Right ventricle myocardium inferior (tissue), 1 donor: ENCODE data around the gene TIAM2. TPM values are rescaled to one million over a fixed set of nuclear protein-coding genes. Genes with fewer than 3 reads are reported as not detected.
A peak's percentile ranks its signal among the peaks of the same experiment; 100 is the strongest.
"Not testable (repeated sequence)": the region's sequence is repeated elsewhere in the genome, so short reads cannot be mapped to it uniquely, and the experiment has no call there.

Experiments used
- ATAC-seq: fragments of 200-7000 bp; cut with Tn5 transposase; one replicate; pipeline ENCODE4 v1.9.1; 2020; ENCODE audit warnings: mild to moderate bottlenecking, moderate library complexity
- DNase-seq: peaks from one replicate; pipeline ENCODE4 v3.0.0; 2021; ENCODE audit errors: missing footprints
- intact Hi-C: fragments of 100-400 bp; cut with DNase I; formaldehyde crosslinking; loops from one replicate; pipeline ENCODE4 v1.11.0; 2022
- long read RNA-seq: library from polyadenylated mRNA; unstranded; transcript quantifications from one replicate; pipeline ENCODE4 v2.0.0, GENCODE V29; 2021
- total RNA-seq: library from RNA; stranded (reverse); fragmentation: NEBNext Ultra II Directional; extraction: Animal tissue kit (Norgen Biotek cat#: 25700); gene quantifications from one replicate; pipeline ENCODE4 v1.2.1, GENCODE V29; 2021
- donor health status: DM: no; HTN: yes; CAD: no; lungs with severe emphysema.

The TIAM2 gene
- total RNA-seq = 11.1 TPM
- long read RNA-seq, partial matches to known transcripts = 0 of 3 reads
- long read RNA-seq, other reads (novel, unspliced or antisense) = 3 of 3 reads

DNA sequence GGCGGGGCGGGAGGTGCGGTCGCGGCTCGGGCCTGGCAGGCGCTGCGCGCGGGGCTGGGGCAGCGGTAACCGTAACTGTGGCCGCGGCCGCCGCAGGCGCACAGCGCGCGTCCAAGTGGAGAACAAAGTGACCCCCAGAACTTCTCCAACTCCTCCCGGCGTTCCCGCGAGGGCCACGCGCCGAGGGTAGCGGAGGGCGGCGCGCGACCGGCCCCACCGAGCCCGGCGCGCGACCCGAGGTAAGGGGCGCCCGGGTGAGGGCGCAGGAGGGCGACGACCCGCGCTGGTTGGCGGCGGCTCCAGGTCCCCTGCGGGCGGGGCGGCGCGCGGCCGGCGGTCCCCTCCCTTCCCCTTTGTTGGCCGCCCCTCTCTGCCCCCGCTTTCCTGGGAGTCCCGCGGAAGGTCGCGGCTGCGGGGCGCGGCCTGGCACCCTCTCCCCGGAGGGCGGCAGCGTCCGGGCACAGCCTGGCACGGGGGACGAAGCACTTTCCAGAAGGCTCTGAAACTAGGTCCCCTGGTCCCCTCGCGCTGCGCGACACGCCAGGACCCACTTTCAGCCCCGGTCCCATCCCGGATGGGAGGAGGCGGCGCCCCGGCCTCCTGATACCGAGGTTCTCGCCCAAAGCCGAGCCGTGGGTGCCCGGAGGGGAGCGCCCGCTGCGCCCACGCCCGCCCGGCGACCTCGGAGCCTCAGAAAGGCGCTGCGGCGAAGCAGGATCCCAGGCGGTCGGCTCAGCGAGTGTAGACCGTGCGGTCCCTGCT is at the start of gene TIAM2:
Gene TIAM2, plus strand, starts transcription at position 62 of the 762 bp plus-strand sequence. CDS start 133,909 bp downstream, outside the sequence.
- intact Hi-C loops = no loop called here
- ATAC-seq (peak; percentile 67), DNase-seq (no peak)

GRCh38 chr6:154950979-154951344 is 44.2 kb upstream of the TIAM2 start:
- ATAC-seq = no peak
- intact Hi-C loops = no loop called here

DNA sequence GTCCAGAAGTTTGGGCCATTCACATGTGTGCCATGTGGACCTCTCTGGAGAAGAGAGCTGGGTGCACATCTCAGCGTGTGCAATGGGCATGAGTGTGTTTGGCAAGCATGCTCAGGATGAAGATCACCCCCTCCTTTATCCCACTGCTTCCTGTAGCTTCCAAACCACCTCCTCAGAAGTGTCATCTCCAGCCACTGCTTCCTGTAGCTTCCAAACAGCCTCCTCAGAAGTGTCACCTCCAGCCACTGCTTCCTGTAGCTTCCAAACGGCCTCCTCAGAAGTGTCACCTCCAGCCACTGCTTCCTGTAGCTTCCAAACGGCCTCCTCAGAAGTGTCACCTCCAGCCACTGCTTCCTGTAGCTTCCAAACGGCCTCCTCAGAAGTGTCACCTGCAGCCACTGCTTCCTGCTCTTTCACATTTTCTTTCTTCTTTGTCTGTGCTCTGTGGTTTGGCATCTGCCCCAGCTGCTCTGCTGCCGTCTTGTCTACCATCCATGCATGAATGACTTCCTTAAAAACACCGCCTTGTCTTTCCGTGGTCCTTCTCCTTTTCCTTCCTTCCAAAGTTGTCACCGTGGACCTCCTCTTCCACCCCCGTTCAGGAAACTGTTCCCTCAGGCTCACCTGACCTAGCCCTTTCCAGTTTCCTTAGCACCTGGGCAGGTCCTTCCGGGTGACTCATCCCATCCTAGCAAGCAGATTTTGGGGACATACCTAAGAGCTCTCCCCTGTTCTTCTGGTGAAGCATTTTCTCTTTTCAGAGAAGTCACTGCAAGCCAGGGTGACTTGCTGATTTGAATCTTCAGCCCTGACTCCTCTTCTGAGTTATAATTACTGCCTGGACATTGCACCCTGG is 43.5 kb upstream of the TIAM2 start:
- ATAC-seq = no peak

More at GRCh38 chr6:154950979-154951344, 44.2 kb upstream of the TIAM2 start:
- no peak for DNase-seq

GRCh38 chr6:154953644-154954043 is 41.5 kb upstream of the TIAM2 start:
- no peak for ATAC-seq
- intact Hi-C loops = no loop called here
- no peak for DNase-seq

More for the DNA sequence above, 43.5 kb upstream of the TIAM2 start:
- DNase-seq = no peak
- intact Hi-C loops = no loop called here

- intact Hi-C loops = no loop called here
- ATAC-seq (no peak), DNase-seq (no peak)
Measured at GRCh38 chr6:154954347-154954746, 40.8 kb upstream of the TIAM2 start.

DNA sequence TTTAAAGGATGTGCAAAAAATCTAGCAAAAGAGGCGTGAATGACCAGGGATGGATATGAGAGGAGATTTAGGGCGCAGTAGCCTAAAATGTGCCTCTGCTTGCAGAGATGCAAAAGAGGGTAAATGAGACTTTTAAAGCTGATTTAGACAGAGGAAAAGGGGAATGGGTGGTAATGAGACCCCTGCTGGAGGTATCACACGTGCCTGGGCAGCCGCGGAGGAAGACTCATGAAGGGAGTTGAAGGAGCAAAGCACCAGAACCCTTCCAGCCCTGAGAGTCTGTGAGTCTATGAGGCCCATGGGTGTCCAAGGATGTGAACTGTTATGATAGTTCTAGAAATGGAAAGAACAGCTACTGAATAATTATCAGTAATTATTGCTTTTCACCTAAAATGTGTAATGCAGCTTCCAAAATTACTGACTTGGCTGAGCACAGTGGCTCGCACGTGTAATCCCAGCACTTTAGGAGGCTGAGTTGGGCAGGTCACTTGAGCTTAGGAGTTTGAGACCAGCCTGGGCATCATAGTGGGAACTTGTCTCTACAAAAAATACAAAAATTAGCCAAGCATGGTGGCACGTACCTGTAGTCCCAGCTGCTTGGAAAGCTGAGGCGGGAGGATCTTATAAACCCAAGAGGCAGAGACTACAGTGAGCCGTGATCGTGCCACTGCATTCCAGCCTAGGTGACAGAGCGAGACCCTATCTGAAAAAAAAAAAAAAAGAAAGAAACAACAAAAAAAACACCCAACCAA is 38.2 kb upstream of the TIAM2 start:
- no peak for ATAC-seq
- no peak for DNase-seq
- intact Hi-C loops = no loop called here

- ATAC-seq = no peak
- no peak for DNase-seq
- intact Hi-C loops = no loop called here
Measured at GRCh38 chr6:154958469-154958868, 36.6 kb upstream of the TIAM2 start.

DNA sequence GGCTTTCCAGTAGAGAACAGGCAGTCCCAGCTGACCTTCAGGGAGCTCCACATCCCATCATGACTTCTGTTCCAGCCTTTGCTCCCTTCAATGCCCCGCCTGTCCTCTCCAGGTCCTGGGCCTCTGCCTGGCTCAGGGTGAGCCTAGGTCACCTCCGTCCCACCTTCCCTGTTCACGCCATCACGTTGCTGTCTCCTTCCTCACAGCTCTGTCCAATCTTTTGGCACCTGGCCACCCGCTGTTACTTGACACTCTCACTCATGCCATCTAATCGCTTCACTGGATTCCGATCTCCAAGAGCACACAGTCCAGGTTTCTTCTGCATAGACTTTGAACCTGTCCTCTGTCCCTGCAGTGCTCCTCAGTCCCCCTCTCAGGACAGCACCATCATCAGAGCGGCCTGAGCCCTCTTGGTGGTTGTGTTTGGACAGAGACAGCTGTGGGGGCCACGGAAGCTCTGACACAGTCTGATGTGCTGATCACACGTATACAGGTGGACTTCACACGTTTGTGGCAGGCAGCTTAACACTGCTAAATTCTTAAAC is 34.7 kb upstream of the TIAM2 start:
- DNase-seq = no peak
- intact Hi-C loops = no loop called here
- ATAC-seq = peak; percentile 71

DNA sequence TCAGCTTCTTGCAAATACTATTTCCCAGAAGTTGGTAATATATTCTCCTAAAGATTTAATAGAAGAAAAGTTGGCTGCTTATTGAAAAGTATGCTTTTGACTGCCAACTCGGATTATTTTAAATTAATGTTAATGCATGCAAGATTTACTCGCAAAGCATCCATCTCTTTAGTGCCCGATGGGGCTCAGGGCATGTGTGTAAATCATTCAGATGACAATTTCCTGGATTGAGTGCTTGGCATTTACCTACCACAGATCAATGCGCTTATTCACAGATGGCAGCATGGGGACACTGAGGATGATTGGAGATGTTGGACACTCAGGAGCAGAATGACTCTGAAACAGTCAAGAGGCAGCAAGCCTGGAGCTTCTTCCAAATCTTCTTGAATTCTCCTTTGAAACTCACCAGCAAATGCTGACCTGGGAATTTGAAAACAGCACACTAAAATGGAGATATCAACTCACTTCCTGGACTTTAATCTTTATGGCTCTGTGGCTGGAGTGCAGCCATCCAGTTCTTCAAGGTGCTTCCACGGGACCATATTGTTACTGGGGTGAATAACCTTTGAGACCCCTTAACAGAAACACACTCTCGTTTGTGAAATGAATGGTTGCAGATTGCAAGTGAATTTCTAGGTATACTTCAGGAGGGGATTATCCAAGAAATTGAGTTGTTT is 34.1 kb upstream of the TIAM2 start:
- intact Hi-C loops = no loop called here
- ATAC-seq = no peak
- no peak for DNase-seq

DNA sequence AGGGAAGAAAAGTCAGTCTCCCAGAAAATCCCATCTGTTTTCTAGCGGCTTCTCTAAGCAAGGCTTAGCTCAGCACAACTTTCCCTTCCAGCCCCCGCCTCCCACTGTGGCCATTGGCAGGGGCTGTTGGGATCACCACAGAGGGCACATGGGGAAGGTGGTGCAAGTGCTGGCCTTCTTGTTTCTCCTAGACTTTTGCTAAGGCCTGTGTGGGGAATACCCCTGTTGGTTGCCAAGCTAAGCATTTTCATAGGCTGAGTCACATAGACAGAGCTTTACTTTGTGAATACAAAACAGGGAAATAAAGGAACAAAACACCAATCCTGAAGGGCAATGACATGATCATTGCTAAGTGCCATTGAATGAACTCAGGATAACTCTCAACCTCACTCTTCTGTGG is 32.4 kb upstream of the TIAM2 start:
- ATAC-seq = no peak
- intact Hi-C loops = no loop called here
- DNase-seq = no peak

GRCh38 chr6:154966065-154966770 is 28.9 kb upstream of the TIAM2 start:
- DNase-seq, intact Hi-C loops, ATAC-seq: not testable (repeated sequence)

GRCh38 chr6:154969796-154970195 is 25.3 kb upstream of the TIAM2 start:
- intact Hi-C loops = no loop called here
- DNase-seq (no peak), ATAC-seq (no peak)

GRCh38 chr6:154974485-154975149 is 20.5 kb upstream of the TIAM2 start:
- no peak for DNase-seq
- no peak for ATAC-seq
- intact Hi-C loops = no loop called here

DNA sequence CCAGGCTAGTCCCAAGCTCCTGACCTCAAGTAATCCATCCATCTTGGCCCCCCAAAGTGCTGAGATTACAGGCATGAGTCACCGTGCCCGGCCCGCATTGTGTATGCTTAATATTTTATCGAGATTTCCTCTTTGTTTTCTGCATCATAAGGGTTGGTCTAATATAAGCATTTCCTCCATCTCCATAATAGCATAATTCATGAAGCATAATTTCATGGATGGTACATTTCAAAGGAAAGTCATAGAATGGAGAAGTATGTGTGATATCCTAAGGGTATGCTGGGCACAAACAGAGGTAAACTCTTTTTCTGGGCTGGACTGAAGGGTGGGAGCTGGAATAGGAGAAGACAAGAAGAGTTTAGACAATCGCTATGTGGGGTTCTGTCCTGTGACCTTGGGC is 17.5 kb upstream of the TIAM2 start:
- intact Hi-C loops = no loop called here
- no peak for DNase-seq
- no peak for ATAC-seq

DNA sequence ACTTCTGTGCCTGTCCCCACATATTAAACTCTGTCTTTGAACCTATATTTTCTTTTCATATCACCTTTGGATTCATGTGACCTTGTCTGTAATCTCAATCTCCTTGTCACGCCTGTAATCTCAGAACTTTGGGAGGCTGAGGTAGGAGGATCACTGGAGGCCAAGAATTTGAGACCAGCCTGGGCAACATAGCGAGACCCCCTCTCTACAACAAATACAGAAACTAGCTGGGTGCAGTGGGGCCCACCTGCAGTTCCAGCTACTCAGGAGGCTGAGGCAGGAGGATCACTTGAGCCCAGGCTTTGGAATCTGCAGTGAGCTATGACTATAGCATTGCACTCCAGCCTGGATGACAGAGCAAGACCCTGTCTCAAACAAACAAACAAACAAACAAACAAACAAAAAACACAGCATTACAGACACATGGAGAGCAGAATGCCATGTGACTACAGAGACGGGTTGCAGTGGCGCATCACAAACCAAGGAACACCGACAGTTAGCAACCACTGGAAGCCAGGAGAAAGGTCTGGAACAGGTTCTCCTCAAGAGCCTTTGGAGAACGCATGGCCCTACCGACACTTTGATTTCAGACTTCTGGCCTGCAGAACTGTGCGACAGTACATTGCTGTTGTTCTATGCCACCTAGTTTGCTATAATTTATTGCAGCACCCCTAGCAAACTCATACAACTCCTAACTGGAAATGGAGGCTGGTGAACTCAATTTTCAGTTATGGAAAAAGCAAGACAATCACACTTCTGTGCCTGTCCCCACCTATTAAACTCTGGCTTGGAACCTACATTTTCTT is 14.6 kb upstream of the TIAM2 start:
- ATAC-seq = no peak
- no peak for DNase-seq
- intact Hi-C loops = no loop called here

GRCh38 chr6:154981079-154981870 is 13.8 kb upstream of the TIAM2 start:
- DNase-seq (no peak), ATAC-seq (no peak)
- intact Hi-C loops = no loop called here
